WTC11 (cell line): Measurements from ENCODE around the gene MTHFD1L. TPM values are rescaled to one million over a fixed set of nuclear protein-coding genes. Genes with fewer than 3 reads are reported as not detected.

Experiments
- ATAC-seq: fragments of 200-7000 bp; cut with Tn5 transposase; 2 replicates; pipeline ENCODE4 v1.10.0; 2021; ENCODE audit warnings: mild to moderate bottlenecking, moderate library complexity
- CTCF ChIA-PET: fragments of 300-600 bp; sonication (Branson Sonifier 250); formaldehyde crosslinking; loops from one replicate; lab custom pipeline; 2021; ENCODE audit warnings: antibody characterized with exemption; lab: Charles Lee
- POLR2A ChIA-PET: fragments of 350-600 bp; sonication (Branson Sonifier 250); formaldehyde crosslinking; loops from one replicate; lab custom pipeline; 2021; ENCODE audit warnings: antibody characterized with exemption; lab: Charles Lee
- DNase-seq: peaks from one replicate; pipeline ENCODE4 v3.0.0; 2021; ENCODE audit warnings: low spot score
- H3K27ac Mint-ChIP-seq: 2 replicates; pipeline ENCODE4 v1.8.0; 2021; ENCODE audit warnings: mixed read lengths
- H3K27me3 Mint-ChIP-seq: 2 replicates; pipeline ENCODE4 v1.8.0; 2021; ENCODE audit warnings: low read depth, mild to moderate bottlenecking, moderate library complexity, mixed read lengths
- H3K36me3 Mint-ChIP-seq: 2 replicates; pipeline ENCODE4 v1.8.0; 2021; ENCODE audit warnings: mixed read lengths
- H3K4me1 Mint-ChIP-seq: 2 replicates; pipeline ENCODE4 v1.8.0; 2022; ENCODE audit warnings: mixed read lengths
- H3K4me3 Mint-ChIP-seq: 2 replicates; pipeline ENCODE4 v1.8.0; 2021; ENCODE audit warnings: mild to moderate bottlenecking, moderate library complexity, mixed read lengths
- H3K9me3 Mint-ChIP-seq: 2 replicates; pipeline ENCODE4 v1.8.0; 2021; ENCODE audit warnings: mixed read lengths
- ARID4B ChIP-seq: sonication (generic); formaldehyde crosslinking; IDR thresholded peaks from 2 replicates; pipeline ENCODE4 v1.8.0; 2023; ENCODE audit warnings: missing genetic modification reagents, mild to moderate bottlenecking, borderline replicate concordance
- ATF6 ChIP-seq: sonication (generic); formaldehyde crosslinking; IDR thresholded peaks from 2 replicates; pipeline ENCODE4 v1.8.1; 2023; ENCODE audit warnings: mild to moderate bottlenecking, missing genetic modification reagents
- HMGXB4 ChIP-seq: sonication (generic); formaldehyde crosslinking; IDR thresholded peaks from 2 replicates; pipeline ENCODE4 v1.8.1; 2023; ENCODE audit warnings: mild to moderate bottlenecking, moderate library complexity, missing genetic modification reagents
- JAZF1 ChIP-seq: fragments of 250-450 bp; sonication (Bioruptor Pico); IDR thresholded peaks from 2 replicates; pipeline ENCODE4 v1.9.0; 2021; ENCODE audit warnings: moderate library complexity, mild to moderate bottlenecking, inconsistent platforms
- MAX ChIP-seq: sonication (generic); formaldehyde crosslinking; IDR thresholded peaks from 2 replicates; pipeline ENCODE4 v1.8.0; 2022; ENCODE audit warnings: mild to moderate bottlenecking, missing genetic modification reagents
- NFYB ChIP-seq: sonication (generic); formaldehyde crosslinking; conservative IDR thresholded peaks from 2 replicates; pipeline ENCODE4 v1.8.0; 2022; ENCODE audit warnings: low read depth, missing genetic modification reagents
- PREB ChIP-seq: sonication (generic); formaldehyde crosslinking; IDR thresholded peaks from 2 replicates; pipeline ENCODE4 v1.8.1; 2022; ENCODE audit warnings: mild to moderate bottlenecking, missing genetic modification reagents, moderate library complexity, borderline replicate concordance
- PRRX2 ChIP-seq: fragments of 250-450 bp; sonication (Bioruptor Pico); IDR thresholded peaks from 2 replicates; pipeline ENCODE4 v1.8.0; 2021; ENCODE audit warnings: mild to moderate bottlenecking
- RELA ChIP-seq: sonication (generic); formaldehyde crosslinking; IDR thresholded peaks from 2 replicates; pipeline ENCODE4 v1.8.1; 2022; ENCODE audit warnings: missing genetic modification reagents, mild to moderate bottlenecking, borderline replicate concordance
- ZNF317 ChIP-seq: sonication (generic); formaldehyde crosslinking; IDR thresholded peaks from 2 replicates; pipeline ENCODE4 v1.8.1; 2023; ENCODE audit warnings: low read depth, mild to moderate bottlenecking, moderate library complexity, missing genetic modification reagents, borderline replicate concordance
- ZNF671 ChIP-seq: fragments of 250-450 bp; sonication (Bioruptor Pico); IDR thresholded peaks from 2 replicates; pipeline ENCODE4 v1.8.0; 2021; ENCODE audit warnings: mild to moderate bottlenecking
- total RNA-seq: library from RNA; stranded (reverse); gene quantifications from 3 replicates; pipeline ENCODE4 v1.2.3, GENCODE V29; 2021
- TF ChIP-seq, protein P1 (sequence below): fragments of 250-450 bp; sonication (Bioruptor Pico); IDR thresholded peaks from 2 replicates; pipeline ENCODE4 v1.9.0; 2021; ENCODE audit warnings: mild to moderate bottlenecking, borderline replicate concordance
- TF ChIP-seq, protein P2 (sequence below): fragments of 250-450 bp; sonication (Bioruptor Pico); IDR thresholded peaks from 2 replicates; pipeline ENCODE4 v1.8.0; 2021; ENCODE audit warnings: mild to moderate bottlenecking

Gene MTHFD1L
- total RNA-seq, 1 experiment from 2014 or later, result 104 TPM

DNA sequence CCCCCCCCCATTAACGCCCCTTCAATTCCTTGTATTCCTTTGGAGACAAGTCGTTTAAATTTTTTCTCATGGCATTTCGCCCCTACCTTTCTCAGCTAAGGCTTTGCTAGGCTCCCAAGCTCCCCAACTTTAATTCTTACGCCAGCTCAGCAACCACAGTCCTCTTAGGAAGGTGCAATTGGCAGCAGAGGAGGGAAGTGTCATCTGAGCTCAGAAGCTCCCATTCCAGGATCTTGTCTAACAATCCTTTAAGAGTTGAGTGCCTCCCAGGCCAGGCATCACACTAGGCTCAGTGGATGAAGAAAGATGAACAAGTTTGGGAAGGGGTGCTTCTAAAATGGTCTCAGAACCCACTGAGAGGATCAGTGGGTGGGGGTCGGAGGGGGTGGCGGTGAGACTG lies 243.0 kb downstream of the MTHFD1L start (continued):
- TF ChIP-seq ATF6 (CRISPR knock-in tag) (no peak), HMGXB4 (CRISPR knock-in tag) (no peak)
- TF ChIP-seq, protein P1, sequence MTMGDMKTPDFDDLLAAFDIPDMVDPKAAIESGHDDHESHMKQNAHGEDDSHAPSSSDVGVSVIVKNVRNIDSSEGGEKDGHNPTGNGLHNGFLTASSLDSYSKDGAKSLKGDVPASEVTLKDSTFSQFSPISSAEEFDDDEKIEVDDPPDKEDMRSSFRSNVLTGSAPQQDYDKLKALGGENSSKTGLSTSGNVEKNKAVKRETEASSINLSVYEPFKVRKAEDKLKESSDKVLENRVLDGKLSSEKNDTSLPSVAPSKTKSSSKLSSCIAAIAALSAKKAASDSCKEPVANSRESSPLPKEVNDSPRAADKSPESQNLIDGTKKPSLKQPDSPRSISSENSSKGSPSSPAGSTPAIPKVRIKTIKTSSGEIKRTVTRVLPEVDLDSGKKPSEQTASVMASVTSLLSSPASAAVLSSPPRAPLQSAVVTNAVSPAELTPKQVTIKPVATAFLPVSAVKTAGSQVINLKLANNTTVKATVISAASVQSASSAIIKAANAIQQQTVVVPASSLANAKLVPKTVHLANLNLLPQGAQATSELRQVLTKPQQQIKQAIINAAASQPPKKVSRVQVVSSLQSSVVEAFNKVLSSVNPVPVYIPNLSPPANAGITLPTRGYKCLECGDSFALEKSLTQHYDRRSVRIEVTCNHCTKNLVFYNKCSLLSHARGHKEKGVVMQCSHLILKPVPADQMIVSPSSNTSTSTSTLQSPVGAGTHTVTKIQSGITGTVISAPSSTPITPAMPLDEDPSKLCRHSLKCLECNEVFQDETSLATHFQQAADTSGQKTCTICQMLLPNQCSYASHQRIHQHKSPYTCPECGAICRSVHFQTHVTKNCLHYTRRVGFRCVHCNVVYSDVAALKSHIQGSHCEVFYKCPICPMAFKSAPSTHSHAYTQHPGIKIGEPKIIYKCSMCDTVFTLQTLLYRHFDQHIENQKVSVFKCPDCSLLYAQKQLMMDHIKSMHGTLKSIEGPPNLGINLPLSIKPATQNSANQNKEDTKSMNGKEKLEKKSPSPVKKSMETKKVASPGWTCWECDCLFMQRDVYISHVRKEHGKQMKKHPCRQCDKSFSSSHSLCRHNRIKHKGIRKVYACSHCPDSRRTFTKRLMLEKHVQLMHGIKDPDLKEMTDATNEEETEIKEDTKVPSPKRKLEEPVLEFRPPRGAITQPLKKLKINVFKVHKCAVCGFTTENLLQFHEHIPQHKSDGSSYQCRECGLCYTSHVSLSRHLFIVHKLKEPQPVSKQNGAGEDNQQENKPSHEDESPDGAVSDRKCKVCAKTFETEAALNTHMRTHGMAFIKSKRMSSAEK (CRISPR knock-in tag), result no peak
- TF ChIP-seq, all 79 proteins: peak for 0

GRCh38 chr6:151109361-151109760 lies 243.9 kb downstream of the MTHFD1L start:
- DNase-seq, result no peak
- H3K9me3 Mint-ChIP-seq, result no peaks in the 10 kb centered on the region
- no peak overlapping the region for H3K4me3 Mint-ChIP-seq
- ChIA-PET POLR2A (no interaction called here), CTCF (no interaction called here)
- H3K4me1 Mint-ChIP-seq, result peaks cover 15% of the 10 kb centered on the region
- H3K36me3 Mint-ChIP-seq, result no peaks in the 10 kb centered on the region
- ATAC-seq, result no peak
- no peaks in the 10 kb centered on the region for H3K27me3 Mint-ChIP-seq
- no peak overlapping the region for H3K27ac Mint-ChIP-seq
- no peak for TF ChIP-seq NFYB (CRISPR knock-in tag)
- TF ChIP-seq, protein P2, sequence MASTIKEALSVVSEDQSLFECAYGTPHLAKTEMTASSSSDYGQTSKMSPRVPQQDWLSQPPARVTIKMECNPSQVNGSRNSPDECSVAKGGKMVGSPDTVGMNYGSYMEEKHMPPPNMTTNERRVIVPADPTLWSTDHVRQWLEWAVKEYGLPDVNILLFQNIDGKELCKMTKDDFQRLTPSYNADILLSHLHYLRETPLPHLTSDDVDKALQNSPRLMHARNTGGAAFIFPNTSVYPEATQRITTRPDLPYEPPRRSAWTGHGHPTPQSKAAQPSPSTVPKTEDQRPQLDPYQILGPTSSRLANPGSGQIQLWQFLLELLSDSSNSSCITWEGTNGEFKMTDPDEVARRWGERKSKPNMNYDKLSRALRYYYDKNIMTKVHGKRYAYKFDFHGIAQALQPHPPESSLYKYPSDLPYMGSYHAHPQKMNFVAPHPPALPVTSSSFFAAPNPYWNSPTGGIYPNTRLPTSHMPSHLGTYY, result no peak

DNA sequence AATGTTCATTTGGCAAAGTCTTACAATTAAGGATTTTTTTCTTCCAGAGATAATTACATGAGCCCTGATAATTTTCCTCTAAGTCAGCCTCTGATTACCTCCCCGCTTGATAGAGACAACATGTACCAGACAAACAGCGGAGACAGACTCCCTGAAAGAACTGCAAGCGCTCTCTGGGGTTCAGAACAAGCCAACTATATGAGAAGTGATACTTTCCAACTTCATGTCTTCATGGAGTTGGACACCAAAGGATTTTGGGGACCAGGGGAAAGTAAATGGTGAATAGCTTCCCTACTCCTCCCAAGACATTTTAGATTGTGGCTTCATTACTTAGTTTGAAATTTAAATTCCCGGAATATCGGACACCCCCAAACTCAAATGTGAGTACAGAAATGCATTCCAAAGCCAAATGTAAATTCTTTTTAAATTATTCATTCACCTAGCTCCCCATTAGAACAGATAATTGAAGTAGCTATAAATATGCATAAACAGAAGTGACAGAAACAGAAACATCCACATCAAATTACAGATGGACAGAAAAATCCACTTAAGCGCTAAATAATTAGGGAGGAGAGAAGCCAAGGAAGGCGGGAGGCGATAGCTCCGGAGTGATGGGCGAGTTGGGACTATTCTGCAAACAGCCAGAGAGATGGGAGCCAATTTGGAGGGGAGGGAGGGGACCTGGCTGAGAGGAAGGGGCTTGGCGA lies 244.5 kb downstream of the MTHFD1L start:
- Mint-ChIP-seq H3K4me1 (peaks cover 15% of the 10 kb centered on the region), H3K27ac (no peak overlapping the region), H3K27me3 (no peaks in the 10 kb centered on the region), H3K9me3 (no peaks in the 10 kb centered on the region), H3K4me3 (no peak overlapping the region), H3K36me3 (no peaks in the 10 kb centered on the region)
- DNase-seq (no peak), ATAC-seq (no peak)
- ChIA-PET POLR2A (no interaction called here), CTCF (no interaction called here)
- no peak for TF ChIP-seq RELA (CRISPR knock-in tag)
- no peak for TF ChIP-seq JAZF1 (CRISPR knock-in tag)
- TF ChIP-seq PRRX2 (CRISPR knock-in tag), result no peak
- TF ChIP-seq ARID4B, result no peak
- no peak for TF ChIP-seq ZNF317 (CRISPR knock-in tag)
- TF ChIP-seq PREB, result no peak
- no peak for TF ChIP-seq ZNF671 (CRISPR knock-in tag)
- no peak for TF ChIP-seq MAX
